Ovary (tissue), 3 donors: ENCODE data around the gene TMEM63C.

Experiments used
- EP300 ChIP-seq: sonication (generic); formaldehyde crosslinking; IDR thresholded peaks from one replicate; pipeline ENCODE4 v1.6.1; 2017; ENCODE audit warnings: antibody characterized with exemption
- POLR2A ChIP-seq: fragments of 450-650 bp; IDR thresholded peaks from one replicate; pipeline ENCODE4 v1.6.1; 2017; ENCODE audit warnings: antibody characterized with exemption, mild to moderate bottlenecking, moderate library complexity
- TF ChIP-seq, protein P1 (sequence below), 3 donors: fragments of 450-650 bp in 2 of 3; fragments of 200-600 bp in 1 of 3; IDR thresholded peaks; one replicate each; pipeline versions ENCODE4 v1.5.1 to v1.8.0; 2016 to 2022; ENCODE audit warnings: antibody characterized with exemption in 3 of 3, mild to moderate bottlenecking in 1 of 3
- donor health status: DM: no; HTN: no; CAD: no.

GRCh38 chr14:77273796-77274195 is 92.2 kb downstream of the TMEM63C start:
- TF ChIP-seq, protein P1, sequence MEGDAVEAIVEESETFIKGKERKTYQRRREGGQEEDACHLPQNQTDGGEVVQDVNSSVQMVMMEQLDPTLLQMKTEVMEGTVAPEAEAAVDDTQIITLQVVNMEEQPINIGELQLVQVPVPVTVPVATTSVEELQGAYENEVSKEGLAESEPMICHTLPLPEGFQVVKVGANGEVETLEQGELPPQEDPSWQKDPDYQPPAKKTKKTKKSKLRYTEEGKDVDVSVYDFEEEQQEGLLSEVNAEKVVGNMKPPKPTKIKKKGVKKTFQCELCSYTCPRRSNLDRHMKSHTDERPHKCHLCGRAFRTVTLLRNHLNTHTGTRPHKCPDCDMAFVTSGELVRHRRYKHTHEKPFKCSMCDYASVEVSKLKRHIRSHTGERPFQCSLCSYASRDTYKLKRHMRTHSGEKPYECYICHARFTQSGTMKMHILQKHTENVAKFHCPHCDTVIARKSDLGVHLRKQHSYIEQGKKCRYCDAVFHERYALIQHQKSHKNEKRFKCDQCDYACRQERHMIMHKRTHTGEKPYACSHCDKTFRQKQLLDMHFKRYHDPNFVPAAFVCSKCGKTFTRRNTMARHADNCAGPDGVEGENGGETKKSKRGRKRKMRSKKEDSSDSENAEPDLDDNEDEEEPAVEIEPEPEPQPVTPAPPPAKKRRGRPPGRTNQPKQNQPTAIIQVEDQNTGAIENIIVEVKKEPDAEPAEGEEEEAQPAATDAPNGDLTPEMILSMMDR (IDR thresholded peaks at IDR 0.05), result no peak
- TF ChIP-seq POLR2A, result no peak
- no peak for TF ChIP-seq EP300
